ENCODE data around the gene CCDC177. TPM values are rescaled to one million over a fixed set of nuclear protein-coding genes. Genes with fewer than 3 reads are reported as not detected.

The CCDC177 gene
- total and polyA plus RNA-seq, 9 of the 15 experiments (the other 6 are each of a cell fraction or from before 2014, with no cell fraction given), result not detected

GRCh38 chr14:69574954-69575295, 254 bp upstream of the CCDC177 start (continued):
- no peak for TF ChIP-seq CHD7 (IDR thresholded peaks at IDR 0.05; ENCODE audit: low read depth, low read length)
- no peak for TF ChIP-seq BMI1 (IDR thresholded peaks at IDR 0.05; ENCODE audit: low read length)
- no peak for TF ChIP-seq ZNF699 (CRISPR knock-in tag; IDR thresholded peaks at IDR 0.05; ENCODE audit: insufficient replicate concordance)
- TF ChIP-seq ZNF121 (CRISPR knock-in tag; conservative IDR thresholded peaks at IDR 0.05), result no peak
- TF ChIP-seq TARDBP (IDR thresholded peaks at IDR 0.05), result no peak
